ENCODE results near the gene LAGE3. TPM values are rescaled to one million over a fixed set of nuclear protein-coding genes. Genes with fewer than 3 reads are reported as not detected.

LAGE3 gene
- total and polyA plus RNA-seq, 10 of the 15 experiments (the other 5 are each of a cell fraction or from before 2014, with no cell fraction given) = 5.3 to 63.7 (median 19.7) TPM

DNA sequence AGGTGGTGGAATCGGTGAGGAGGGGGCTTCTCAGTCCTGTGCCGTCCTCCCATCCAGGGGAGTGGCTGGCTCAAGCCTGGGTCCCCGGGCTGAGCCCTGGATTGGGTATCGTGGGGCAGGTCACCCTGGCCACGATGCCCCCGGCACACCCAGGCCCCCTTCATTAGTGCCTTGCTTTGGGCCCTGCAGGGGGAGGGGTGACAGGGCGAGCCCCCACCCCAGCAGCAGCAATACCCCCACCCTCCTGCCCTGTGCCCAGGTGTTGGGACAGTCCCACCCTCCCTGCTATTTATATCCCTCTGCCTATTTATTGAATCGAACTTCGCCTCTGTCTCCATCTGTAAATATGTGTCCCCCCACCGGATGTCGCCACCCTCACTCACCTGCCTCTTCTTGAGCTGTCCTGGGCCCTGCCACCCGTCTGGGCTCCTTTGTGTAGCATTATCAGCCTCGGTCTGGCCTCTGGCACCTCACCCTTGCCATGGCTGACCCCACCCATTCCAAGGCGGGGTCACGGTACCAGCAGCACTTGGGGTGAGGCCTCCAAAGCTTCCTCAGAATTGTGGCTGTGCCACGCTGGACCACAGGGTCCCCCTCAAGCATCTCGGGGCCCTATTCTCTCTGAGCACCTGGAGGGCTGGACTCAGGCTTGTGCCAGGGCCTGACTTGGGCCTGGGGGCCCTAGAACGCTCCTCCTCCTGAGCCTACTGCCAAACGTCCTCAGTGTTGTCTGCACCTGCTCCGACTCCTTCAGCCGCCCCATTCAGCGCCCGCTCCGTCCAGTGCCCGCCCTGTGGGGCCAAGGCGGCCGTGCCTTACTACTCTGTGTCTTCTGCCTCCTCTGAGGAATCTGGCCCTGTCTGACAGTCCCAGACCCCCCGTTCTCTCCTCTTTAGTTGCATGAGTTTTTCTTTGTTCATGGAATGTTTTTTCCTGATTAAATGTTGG lies 6.1 kb downstream of the LAGE3 start:
- intact Hi-C loops (cut with micrococcal nuclease; ENCODE audit: unreplicated experiment) = no loop called here
- H3K27me3 ChIP-seq (replicated peaks in 1 of 2; ENCODE audit: control insufficient read depth in 2 of 2, insufficient read depth in 2 of 2, low read length in 1 of 2) = no peaks in the 10 kb centered on the region
- H3K36me3 ChIP-seq (ENCODE audit: control insufficient read depth in 2 of 2, insufficient read depth in 2 of 2, low read length in 1 of 2) = no peaks in the 10 kb centered on the region; a peak in 1 of 4 replicates
- RAD21 ChIA-PET (ENCODE audit: unreplicated experiment) = interaction anchor here (0.6 kb wide), 1 partner anchor 503 kb away, joined by 3 read pairs; no protein-coding TSS in a partner anchor
- no peak overlapping the region for H3K4me2 ChIP-seq (ENCODE audit: control insufficient read depth, insufficient read depth)
- H4K20me1 ChIP-seq (ENCODE audit: control insufficient read depth, insufficient read depth) = no peaks in the 10 kb centered on the region
- no peaks in the 10 kb centered on the region; the same call in 2 of the 3 replicates for H3K9me3 ChIP-seq (replicated peaks; ENCODE audit: control insufficient read depth, insufficient read depth, low read length)
- 65% methylated on average over 28 of the region's 28 CpGs for WGBS (ENCODE audit: insufficient coverage, insufficient replicate concordance, low lambda C conversion rate, missing lambda C conversion rate)
- POLR2A ChIA-PET = no interaction called here
- CTCF ChIA-PET = no interaction called here
- in situ Hi-C loops (cut with MboI) = no loop called here
- H2AFZ ChIP-seq (ENCODE audit: control insufficient read depth, low read depth, low read length) = no peak overlapping the region
- DNase-seq (ENCODE audit: low read depth, low spot score) (no peak), FAIRE-seq (no peak), ATAC-seq (no peak; the same call in 2 of the 3 replicates)
- TF ChIP-seq NR2F1 (conservative IDR thresholded peaks at IDR 0.05) = no peak
- TF ChIP-seq, protein P1, sequence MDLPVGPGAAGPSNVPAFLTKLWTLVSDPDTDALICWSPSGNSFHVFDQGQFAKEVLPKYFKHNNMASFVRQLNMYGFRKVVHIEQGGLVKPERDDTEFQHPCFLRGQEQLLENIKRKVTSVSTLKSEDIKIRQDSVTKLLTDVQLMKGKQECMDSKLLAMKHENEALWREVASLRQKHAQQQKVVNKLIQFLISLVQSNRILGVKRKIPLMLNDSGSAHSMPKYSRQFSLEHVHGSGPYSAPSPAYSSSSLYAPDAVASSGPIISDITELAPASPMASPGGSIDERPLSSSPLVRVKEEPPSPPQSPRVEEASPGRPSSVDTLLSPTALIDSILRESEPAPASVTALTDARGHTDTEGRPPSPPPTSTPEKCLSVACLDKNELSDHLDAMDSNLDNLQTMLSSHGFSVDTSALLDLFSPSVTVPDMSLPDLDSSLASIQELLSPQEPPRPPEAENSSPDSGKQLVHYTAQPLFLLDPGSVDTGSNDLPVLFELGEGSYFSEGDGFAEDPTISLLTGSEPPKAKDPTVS (IDR thresholded peaks at IDR 0.05; ENCODE audit: low read depth, low read length) = no peak
- no peak for TF ChIP-seq NFYB (IDR thresholded peaks at IDR 0.05; ENCODE audit: insufficient read depth, low read depth, low read length)
- TF ChIP-seq, protein P2, sequence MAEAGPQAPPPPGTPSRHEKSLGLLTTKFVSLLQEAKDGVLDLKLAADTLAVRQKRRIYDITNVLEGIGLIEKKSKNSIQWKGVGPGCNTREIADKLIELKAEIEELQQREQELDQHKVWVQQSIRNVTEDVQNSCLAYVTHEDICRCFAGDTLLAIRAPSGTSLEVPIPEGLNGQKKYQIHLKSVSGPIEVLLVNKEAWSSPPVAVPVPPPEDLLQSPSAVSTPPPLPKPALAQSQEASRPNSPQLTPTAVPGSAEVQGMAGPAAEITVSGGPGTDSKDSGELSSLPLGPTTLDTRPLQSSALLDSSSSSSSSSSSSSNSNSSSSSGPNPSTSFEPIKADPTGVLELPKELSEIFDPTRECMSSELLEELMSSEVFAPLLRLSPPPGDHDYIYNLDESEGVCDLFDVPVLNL (IDR thresholded peaks at IDR 0.05; ENCODE audit: low read depth, low read length) = no peak
- no peak for TF ChIP-seq FOXK2 (IDR thresholded peaks at IDR 0.05)
- no peak for TF ChIP-seq POLR2A (IDR thresholded peaks at IDR 0.05; ENCODE audit: low read depth, low read length)
- no peak for TF ChIP-seq ESRRA (IDR thresholded peaks at IDR 0.05; ENCODE audit: low read length)
- no peak for TF ChIP-seq POU2F2 (IDR thresholded peaks at IDR 0.05; ENCODE audit: borderline replicate concordance, low read depth, low read length)
- no peak for TF ChIP-seq JUND (IDR thresholded peaks at IDR 0.05; ENCODE audit: low read depth, low read length)
- TF ChIP-seq EP300 (IDR thresholded peaks at IDR 0.05; ENCODE audit: borderline replicate concordance in 1 of 2, control insufficient read depth in 1 of 2, low read depth in 2 of 2, low read length in 2 of 2) = no peak
- TF ChIP-seq NFXL1 (IDR thresholded peaks at IDR 0.05; ENCODE audit: borderline replicate concordance) = no peak
- TF ChIP-seq, protein P3, sequence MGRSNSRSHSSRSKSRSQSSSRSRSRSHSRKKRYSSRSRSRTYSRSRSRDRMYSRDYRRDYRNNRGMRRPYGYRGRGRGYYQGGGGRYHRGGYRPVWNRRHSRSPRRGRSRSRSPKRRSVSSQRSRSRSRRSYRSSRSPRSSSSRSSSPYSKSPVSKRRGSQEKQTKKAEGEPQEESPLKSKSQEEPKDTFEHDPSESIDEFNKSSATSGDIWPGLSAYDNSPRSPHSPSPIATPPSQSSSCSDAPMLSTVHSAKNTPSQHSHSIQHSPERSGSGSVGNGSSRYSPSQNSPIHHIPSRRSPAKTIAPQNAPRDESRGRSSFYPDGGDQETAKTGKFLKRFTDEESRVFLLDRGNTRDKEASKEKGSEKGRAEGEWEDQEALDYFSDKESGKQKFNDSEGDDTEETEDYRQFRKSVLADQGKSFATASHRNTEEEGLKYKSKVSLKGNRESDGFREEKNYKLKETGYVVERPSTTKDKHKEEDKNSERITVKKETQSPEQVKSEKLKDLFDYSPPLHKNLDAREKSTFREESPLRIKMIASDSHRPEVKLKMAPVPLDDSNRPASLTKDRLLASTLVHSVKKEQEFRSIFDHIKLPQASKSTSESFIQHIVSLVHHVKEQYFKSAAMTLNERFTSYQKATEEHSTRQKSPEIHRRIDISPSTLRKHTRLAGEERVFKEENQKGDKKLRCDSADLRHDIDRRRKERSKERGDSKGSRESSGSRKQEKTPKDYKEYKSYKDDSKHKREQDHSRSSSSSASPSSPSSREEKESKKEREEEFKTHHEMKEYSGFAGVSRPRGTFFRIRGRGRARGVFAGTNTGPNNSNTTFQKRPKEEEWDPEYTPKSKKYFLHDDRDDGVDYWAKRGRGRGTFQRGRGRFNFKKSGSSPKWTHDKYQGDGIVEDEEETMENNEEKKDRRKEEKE (IDR thresholded peaks at IDR 0.05) = no peak
- no peak for TF ChIP-seq YBX1 (IDR thresholded peaks at IDR 0.05)
- TF ChIP-seq ASH2L (IDR thresholded peaks at IDR 0.05; ENCODE audit: borderline replicate concordance, low read depth) = no peak
- TF ChIP-seq BRCA1 (IDR thresholded peaks at IDR 0.05; ENCODE audit: low read depth, low read length) = no peak
- TF ChIP-seq MYB (IDR thresholded peaks at IDR 0.05; ENCODE audit: borderline replicate concordance, low read depth, low read length) = no peak
- no peak overlapping the region for H3K27ac ChIP-seq (ENCODE audit: control insufficient read depth, insufficient read depth)
- SMC1A ChIA-PET (ENCODE audit: uncharacterized antibody, unreplicated experiment) = no interaction called here
- no peaks in the 10 kb centered on the region for H3K79me2 ChIP-seq (ENCODE audit: control insufficient read depth, insufficient read depth, low read length)
- no TSS peak for BruUV-seq (replicated peaks)
- no peak overlapping the region for H3K4me3 ChIP-seq
- no peak overlapping the region for H3K9ac ChIP-seq (ENCODE audit: control insufficient read depth, insufficient read depth, low read length)
- H3K4me1 ChIP-seq (ENCODE audit: control insufficient read depth, insufficient read depth, low read length) = no peaks in the 10 kb centered on the region

Measured in GM12878 (cell line).